GM12872 (cell line): ENCODE results near the gene ZNF836.

Experiments
- TF ChIP-seq, protein P1 (sequence below): IDR thresholded peaks from 3 replicates; pipeline ENCODE4 v1.5.1; 2011; ENCODE audit warnings: low read depth, mild to moderate bottlenecking, low read length, moderate library complexity; ENCODE audit not compliant: insufficient read depth

The ZNF836 gene

DNA sequence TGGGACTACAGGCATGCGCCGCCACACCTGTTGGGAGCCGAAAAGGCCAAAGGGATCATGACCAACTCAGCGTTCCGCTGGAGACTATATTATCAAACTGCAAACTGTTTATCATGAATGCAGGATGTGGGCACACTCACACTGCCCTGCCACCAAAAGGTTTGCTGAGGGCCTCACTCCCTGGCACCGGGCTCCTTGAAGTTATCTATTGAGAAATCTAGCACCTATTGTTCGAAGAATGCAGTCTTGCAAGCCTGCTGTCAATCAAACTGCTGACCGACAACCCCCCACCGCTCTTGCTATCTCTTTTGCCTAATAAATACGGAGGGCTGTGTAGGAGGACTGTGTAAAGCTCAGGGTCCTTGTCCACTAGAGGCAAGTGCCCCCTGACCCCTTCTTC lies 5.2 kb upstream of the ZNF836 start:
- TF ChIP-seq, protein P1, sequence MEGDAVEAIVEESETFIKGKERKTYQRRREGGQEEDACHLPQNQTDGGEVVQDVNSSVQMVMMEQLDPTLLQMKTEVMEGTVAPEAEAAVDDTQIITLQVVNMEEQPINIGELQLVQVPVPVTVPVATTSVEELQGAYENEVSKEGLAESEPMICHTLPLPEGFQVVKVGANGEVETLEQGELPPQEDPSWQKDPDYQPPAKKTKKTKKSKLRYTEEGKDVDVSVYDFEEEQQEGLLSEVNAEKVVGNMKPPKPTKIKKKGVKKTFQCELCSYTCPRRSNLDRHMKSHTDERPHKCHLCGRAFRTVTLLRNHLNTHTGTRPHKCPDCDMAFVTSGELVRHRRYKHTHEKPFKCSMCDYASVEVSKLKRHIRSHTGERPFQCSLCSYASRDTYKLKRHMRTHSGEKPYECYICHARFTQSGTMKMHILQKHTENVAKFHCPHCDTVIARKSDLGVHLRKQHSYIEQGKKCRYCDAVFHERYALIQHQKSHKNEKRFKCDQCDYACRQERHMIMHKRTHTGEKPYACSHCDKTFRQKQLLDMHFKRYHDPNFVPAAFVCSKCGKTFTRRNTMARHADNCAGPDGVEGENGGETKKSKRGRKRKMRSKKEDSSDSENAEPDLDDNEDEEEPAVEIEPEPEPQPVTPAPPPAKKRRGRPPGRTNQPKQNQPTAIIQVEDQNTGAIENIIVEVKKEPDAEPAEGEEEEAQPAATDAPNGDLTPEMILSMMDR: no peak

DNA sequence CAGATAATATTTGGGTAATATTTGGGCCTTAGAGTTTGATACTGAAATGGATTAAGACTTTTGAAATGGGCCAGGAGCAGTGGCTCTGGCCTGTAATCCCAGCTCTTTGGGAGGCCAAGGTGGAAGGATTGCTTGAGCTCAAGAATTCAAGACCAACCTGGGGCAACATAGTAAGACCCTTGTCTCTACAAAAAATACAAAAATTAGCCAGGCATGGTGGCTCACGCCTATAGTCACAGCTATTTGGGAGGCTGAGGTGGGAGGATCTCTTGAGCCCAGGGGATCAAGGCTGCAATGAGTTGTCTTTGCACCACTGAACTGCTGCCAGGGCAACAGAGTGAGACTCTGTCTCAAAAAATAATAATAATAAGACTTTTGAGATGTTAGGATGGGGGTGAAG lies 926 bp upstream of the ZNF836 start:
- TF ChIP-seq, protein P1: no peak

DNA sequence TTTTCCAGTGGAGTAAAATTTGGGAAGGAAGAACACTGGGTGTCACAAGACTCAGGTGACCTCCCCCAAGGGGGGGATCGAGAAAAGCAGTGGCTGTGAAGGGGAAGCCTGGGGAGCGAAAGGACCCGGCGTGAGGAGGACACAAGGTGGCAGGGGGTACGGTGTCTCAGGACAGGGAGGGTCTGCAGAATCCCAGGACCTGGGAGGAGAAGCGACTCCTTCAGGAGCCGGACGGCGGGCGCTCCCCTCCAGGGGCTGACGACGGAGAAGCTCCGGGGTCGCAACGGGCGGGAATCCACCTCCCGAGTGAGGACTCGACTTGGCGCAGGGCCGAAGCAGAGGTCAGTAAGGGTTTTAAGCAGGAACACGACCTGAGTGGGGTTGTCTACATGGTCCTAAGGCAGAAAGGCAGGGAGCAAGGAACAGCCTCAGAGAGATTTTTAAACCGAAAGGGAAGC lies 529 bp downstream of the ZNF836 start:
- TF ChIP-seq, protein P1: no peak

DNA sequence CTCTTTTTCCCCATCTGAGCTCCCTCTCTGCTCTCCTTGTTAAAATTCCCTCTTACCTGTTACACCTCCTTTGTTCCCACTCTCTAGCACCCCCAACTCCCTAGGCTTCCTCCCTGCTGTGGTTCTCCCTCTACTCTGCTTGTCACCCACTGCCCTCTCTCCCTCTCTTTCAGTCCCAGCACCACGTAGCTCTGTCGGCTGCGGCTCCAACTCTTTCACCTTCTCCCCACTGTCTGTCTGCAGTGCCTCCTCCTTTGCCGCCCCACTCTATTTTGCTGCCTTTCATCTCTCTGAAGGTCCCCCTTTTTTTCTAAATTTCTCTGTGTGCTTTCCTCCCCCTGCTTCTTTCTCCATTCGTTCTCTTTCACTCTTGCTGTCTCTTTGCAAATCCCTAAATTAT lies 1.1 kb downstream of the ZNF836 start:
- TF ChIP-seq, protein P1: no peak

DNA sequence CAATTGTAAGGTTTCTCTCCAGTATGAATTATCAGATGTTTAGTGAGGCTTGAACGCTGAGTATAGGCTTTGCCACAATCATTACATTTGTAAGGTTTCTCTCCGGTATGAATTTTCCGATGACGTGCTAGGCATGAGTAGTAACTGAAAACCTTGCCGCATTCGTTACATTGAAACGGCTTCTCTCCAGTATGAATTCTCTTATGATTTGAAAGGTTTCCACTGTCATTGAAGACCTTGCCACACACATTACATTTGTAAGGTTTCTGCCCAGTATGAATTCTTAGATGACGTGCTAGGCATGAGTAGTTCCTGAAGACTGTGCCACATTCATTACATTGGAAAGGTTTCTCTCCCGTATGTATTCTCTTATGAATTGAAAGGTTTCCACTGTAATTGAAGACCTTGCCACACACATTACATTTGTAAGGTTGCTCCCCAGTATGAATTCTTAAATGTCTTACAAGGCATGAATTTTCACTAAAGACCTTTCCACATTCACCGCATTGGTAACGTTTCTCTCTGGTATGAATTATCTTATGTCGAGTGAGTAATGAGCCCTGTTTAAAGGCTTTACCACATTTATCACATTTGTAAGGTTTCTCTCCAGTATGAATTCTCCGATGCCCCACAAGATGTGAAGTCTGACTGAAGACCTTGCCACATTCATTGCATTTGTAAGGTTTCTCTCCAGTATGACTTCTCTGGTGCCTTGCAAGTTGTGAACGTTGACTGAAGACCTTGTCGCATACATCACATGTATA lies 15.6 kb downstream of the ZNF836 start:
- TF ChIP-seq, protein P1: no peak

DNA sequence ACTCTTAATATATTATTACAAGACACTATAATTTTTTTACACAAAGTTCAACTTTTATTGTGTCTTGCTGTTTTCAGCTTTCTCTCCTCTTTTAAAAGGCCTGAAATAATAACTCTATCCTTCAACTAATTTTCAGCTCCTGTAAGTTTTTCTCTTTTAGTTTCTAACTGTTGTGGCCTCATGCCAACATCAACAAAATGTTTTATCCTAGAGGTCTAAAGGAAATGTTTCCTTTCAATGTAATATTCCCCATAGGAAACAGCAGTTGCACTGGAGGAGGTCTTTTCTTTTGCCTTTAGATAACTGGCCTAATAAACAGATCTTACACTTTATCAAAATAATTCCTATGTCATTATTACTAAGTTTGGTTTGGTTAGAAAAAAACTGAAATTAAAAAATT lies 23.2 kb downstream of the ZNF836 start:
- TF ChIP-seq, protein P1: no peak

DNA sequence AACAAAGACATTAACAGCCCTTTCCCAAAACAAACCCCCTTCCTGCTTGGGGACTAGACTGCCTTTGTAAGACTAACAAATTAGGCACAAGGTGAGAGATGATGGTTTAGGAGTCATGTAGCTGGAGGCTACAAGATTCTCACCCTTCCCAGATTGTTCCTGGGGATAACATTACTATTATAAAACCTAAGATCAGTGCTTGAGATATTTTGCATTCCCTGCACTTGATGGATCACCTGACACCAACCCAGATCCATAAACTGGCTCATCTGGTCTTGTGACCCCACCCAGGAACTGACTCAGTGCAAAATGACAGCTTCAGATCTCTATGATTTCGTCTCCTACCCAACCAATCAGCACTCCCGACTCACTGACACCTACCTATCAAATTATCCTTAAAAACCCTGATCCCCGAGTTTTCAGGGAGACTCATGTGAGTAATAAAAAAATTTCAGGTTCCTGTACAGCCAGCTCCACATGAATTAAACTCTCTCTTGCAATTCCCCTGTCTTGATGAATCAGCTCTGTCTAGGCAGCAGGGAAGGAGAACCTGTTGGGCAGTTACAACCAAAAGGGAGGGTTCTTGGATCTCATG lies 29.3 kb downstream of the ZNF836 start:
- TF ChIP-seq, protein P1: no peak
